CD4-positive, alpha-beta T cell treated with Interleukin-17A for 4 hours (primary cell): ENCODE data around the gene C2CD4D.

Experiments
- DNase-seq: peaks from one replicate; pipeline ENCODE4 v3.0.0-alpha.2; 2020; ENCODE audit warnings: mixed read lengths

C2CD4D gene

DNA sequence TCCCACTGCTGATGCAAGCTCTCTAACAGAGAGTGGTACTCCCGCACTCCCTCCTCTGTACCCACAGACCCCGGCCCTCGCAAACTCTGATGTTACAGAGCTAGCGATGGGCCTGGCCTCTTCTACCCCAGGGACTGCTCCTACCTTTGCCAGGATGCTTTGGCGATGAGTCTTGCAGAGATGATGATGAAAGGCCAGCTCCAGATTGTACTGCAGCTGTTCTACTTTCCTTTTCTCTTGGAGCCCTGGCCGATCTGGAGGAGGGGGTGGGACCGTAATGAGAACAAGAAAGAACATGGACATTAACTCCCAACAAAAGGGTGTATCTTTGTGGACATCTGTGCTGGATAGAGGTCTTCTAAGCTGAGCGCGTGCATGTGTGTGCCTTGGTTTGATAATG is 28.4 kb downstream of the C2CD4D start:
- DNase-seq: no peak

DNA sequence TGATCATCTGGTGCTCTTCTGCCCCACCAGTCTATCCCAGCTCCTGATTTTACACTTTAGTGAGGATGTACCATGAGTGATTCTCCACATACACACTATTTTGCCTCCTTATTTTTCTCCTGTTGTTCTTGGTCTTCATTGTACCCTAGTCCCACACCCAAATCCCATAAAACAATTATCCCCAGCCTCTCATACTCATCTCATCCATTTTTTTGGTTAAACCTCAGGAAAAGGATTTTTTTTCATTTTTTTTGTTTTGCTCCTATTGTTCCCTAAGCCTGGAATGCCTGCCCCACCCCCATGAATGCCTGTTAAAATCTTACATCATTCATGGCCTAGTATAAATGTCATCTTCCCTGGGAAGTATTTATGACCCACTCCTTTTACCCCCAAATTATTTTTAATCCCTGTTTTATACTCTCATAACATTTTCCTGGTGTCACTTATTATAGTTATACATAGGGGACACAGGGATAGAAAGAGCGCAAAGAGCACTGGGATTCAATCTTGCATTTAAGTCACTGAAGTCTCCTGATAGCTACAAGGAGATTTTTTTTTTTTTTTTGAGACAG is 29.5 kb downstream of the C2CD4D start:
- no peak for DNase-seq

DNA sequence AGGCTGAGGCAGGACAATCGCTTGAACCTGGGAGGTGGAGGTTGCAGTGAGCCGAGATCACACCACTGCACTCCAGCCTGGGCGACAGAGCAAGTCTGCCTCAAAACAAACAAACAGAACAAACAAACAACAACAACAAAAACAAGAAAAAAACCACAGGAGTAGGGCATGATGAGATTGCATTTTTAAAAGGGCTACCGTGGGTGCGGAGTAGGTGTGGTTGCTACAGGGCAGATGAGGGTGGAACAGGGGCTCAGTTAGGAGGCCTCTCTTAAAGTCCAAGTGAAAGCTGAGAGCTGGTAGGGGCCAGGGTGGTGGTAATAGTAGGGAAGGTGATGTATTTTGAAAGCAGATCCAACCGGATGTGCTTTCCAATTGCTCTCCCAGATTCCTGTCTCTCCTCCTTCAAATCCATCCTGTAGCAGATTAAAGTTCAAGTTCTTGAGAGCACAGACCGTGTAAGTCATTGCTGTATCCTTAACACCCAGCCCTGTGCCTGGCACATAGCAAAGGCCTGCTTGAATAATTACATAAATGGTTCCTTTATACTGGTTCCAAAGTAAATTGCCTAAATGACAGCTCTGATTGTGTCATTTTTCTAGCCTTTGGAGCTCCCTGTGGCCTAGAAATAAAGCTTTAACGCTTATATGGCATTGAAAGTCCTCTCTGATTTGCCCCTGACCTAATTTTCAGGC is 30.2 kb downstream of the C2CD4D start:
- no peak for DNase-seq

DNA sequence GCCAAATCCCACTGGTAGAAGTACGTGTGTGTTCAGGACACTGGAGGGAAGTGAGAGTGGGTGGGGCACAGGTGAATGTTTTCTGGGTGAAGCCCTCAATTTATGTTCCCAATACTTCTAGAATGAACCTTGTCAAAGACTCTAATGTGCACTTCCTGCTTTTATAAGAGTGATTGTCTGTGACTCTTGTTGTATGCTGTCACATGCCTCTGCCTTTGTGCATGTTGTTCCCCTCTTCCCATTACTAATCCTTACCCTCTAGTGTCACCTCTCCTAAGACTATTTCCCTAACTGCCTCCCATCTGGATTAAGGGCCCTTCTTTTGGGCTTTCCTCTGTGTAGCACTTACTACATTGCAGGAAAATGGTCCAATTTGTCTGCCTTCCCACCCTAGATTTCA is 31.9 kb downstream of the C2CD4D start:
- DNase-seq: no peak

DNA sequence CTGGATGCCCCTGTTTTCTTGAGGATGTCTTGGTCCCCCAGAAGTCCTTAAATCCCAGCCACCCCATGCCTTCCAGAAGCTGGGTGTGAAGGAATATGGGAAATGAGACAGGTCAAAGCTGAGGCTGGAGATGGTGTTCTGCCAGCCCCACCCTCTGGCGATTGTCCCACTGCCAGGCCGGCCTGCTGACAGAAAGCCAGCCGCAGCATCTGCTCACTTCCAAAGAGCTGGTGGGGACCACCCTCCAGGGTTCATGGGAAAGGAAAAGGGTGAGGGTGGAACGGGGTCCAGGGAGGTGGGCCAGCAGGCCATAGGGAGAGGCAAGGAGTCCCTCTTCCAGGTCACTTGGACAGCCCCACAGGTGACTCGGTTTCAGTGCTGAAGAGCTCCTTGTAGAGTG is 32.5 kb downstream of the C2CD4D start:
- DNase-seq: no peak

DNA sequence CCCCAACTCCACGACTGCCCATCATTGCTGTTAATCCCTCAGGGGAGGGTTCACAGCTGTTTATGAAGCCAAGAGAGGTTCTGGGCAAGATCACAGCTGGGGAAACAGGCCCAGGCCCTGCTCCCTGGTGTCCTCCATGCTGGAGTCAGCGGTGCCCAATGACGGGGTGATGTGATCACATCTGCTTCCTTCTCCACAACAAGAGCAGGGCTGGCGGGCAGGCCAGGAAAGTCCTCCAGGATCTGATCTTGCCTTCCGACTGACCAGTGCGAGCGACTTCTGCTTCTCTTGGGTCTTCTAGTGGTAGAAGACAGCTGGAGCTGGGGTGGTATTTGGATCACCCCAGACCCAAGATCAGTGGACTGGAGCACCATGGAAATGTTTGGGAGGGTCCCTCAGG is 33.5 kb downstream of the C2CD4D start:
- no peak for DNase-seq

DNA sequence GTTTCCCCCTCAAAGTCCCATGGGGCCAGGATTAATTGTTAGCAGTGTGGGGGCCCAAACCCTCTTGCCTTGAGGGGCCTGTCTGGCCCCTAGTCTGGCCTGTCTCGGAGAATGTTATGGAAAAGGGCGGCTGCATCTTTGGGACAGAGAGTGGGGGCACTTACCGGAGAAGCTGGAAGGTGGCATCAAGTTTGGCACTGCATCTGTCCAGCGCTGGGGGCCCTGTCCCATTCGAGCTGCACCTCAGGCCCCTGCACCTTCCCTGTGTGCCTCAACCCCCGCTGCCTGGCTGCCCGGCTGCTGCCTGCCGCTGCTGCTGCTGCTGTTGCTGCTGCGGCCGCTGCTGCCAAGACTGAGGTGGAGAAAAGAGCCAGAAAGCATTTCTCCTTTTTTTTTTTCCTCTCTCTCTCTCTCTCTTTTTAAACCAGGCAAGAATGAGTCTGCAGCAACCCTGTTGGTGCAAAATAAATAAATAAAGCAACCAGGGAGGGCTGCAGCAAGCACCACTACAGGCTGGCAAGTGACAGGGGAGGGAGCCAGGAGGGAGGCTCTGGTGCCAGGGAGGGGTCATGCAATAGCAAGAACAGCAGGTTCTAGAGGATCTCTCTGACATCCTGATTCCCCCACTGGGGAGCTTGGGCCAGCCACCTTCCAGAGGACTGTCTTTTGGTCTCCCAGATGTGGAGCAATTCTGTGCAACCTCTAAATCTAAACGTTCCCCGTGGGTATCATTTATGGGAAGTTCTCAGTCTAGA is 34.4 kb downstream of the C2CD4D start, which contains the start of gene LINGO4:
Gene LINGO4 (minus strand): TSS at position 354 of the 755 bp plus-strand sequence. CDS start 2,715 bp downstream, outside the sequence.
- no peak for DNase-seq

DNA sequence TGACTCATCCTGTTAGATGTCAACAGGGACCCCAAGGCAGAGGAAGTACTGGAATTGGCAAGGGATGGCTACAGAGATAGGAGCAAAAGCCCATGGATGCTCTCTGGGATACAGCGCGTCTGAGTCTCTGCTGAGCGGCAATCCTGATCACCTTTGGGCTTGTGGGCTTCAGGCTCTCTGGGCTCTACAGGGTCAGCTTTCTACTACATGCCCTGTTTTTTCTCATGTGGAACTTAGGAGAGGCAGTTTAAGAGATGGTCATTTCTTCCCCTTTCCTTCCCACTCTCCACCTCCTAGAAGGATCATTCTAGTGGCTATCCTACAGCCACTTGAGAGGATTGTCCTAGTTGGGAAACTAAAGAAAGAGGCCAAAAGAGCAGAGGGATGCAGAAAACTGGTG is 35.7 kb downstream of the C2CD4D start:
- DNase-seq: no peak

DNA sequence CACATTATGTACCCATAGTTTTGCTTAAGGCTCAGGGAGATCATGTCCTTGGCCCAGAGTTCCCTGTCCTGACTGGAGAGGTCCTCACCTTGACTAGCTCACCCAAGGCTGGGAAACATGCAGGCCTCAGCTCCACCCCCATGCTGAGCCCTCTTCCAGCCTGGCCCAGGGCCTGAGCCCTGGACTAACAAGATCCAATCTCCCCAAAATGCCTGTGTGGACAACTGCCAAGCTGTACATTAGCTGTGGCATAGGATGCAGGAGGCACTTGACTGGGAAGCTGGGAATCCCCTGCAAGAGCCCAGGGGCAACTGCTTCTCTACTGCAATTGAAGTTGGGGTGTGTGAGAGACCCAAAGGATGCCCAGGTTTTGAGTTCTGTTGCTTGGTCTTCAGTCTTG is 36.5 kb downstream of the C2CD4D start:
- no peak for DNase-seq

DNA sequence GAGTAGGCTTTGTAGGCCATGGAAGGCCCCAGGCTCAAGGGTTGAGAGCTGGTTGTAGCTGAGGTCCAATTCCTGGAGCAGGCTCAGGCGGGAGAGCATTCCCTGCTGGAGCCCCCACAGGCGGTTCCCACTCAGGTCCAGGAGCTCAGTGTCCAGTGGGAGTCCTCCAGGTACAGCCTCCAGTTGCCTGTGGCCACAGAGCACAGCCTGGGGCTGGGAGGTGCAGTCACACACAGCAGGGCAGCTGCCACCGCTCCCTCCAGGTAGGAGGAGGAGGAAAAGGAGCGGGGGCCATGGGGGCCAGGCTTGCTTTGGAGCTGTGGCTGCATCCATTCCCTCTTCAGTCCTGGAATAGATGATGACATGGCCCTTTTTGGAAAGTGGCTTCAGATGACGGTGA is 37.2 kb downstream of the C2CD4D start:
- DNase-seq: no peak

DNA sequence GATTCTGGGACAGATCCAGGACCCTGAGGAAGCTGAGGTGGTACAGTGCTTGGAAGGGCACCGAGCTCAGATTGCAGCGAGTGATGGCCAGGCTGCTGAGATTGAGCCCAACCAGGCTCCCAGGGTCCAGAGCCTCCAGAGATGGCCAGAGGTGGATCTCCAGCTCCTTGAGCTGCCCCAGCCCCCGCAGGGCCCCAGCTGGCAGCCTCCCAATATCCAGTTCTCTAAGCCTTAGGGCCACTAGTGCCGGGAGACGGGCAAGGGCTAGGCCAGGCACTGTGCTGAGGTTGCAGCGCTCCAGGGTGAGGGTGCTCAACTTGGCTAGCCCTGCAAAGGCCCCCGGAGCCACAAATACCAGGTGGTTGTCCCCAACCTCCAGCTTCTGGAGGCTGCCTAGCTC is 37.8 kb downstream of the C2CD4D start:
- no peak for DNase-seq

DNA sequence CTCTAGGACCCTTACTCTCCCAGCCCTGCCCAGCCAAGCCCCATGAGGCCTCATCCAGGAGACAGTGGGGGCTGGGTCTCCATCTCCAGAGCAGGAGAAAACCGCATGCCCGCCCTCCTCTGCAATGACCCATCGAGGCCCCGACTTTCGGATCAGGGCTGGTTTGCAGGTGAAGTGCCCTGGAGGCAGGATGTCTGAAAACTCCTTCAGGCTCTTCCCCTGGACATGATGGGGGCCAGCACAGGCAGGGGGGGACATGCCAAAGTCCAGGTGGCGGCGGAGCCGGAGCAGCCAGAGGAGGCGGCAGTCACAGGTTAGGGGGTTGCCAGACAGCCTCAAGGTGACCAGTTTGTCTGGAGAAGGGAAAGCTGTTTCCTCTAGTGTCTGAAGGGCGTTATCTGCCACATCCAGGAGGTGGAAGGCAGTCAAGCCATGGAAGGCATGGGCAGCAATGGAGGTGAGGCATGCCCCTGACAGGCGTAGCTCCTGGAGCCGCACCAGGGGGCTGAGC is 38.3 kb downstream of the C2CD4D start:
- DNase-seq: no peak

DNA sequence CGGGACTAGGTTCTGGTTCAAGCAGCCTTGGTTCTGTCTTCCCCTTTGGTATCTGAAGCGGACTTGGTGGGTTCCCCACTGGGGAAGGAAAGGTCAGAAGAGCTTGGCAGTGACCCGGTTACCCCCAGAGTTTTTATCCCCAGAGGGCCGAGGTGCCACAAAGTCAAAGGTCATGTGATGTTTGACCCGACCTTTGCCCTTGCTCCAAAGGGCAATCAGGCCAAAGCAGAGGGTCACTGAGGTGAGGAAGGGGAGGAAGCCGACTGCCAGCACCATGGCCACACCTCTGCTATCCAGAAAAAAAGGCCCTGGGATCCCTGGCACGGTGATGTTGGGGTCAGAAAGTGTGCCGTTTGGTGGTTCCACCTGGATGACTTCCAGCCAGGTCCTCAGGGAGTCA is 38.8 kb downstream of the C2CD4D start:
- no peak for DNase-seq

DNA sequence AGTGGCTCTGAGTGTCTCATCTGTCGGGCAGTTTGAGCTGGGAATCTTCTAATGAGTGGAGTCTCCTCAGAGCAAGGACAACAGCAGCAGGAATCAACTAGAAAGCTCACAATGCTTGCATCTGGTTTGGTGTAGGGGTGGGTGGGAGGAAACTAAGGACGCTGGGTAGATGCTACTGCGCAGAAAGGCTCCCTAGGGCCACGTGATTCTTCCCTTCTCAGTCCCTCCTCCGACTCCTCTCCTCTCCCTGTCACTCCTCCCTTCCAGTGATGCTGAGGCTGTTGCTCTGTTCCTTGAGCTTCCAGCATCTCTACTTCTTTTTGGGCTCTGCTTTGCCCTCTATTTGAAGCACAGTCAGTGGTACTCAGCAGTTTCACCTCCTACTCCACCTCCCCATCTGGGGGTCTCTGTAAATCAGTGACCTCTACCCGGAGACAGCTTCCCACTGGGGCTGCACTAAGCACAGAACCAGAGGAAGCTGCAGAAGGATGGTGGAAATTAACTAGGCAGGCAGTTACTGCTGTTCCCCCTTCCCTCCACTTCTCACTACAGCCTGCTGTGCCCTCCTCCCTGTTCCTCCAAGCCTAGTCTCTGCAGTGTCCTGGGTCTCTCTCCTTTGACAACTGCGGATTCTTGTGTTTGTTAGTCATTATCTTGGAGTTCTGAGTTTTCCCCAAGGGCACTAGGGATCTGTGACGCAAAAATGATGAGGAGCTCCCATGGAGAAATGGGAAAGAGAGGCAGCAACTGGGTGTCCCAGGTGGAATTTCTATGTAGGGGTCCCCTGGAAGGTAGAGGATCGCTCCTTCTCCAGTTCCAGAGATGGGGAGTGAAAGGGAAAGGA is 40.2 kb downstream of the C2CD4D start:
- DNase-seq: no peak

DNA sequence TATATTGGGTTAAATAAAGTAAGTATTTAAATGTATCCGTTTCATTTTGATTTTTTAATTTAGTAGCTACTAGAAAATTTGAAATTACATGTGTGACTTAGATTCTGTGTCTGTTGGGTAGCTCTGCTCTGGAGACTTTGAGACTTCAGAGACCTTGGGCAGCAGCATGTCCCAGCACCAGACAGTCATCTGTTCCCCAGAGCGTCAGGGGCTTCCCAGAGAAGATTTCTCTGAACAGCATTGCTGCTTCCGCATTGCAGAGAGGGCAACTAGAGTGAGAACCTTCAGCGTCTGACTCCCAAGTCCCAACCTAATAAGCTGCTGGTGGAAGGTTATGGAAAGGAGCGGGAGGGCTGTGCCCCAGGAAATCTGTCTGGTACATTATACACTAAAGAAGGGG is 41.0 kb downstream of the C2CD4D start:
- DNase-seq: no peak

DNA sequence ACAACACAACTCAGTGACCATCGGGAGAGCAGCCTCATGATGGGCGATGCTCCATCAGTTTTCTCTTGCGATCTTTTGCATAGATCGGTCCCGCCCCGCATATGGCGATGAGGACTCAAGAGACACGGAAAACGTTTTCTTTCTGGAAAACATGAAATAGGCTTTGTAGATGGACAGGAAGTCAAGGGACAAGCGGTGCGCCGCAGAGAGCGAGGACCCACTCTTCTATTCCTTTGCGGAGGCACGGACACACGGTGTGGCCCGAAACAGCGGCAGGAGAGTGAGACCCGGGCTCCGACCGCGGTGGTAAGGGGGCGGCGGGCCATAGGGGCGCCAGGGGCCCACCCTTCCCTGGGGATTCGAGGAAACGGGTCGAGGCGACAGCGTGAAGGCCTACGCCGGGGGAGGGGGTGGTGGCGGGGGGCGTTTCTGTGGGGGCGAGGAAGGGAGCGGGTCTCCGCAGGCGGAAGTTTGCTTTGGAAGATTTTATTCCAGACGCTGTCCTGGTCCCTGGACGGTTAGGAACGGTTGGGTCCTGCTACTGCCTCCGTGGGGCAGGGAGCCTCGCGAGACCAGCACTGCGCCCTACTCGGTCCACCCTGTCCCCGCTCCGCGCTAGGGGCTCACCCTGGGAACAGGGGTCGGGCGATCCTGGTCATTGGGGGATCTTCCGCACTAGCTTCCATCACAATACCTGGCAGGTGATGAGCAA is 48.5 kb downstream of the C2CD4D start:
- DNase-seq: peak; percentile 7

DNA sequence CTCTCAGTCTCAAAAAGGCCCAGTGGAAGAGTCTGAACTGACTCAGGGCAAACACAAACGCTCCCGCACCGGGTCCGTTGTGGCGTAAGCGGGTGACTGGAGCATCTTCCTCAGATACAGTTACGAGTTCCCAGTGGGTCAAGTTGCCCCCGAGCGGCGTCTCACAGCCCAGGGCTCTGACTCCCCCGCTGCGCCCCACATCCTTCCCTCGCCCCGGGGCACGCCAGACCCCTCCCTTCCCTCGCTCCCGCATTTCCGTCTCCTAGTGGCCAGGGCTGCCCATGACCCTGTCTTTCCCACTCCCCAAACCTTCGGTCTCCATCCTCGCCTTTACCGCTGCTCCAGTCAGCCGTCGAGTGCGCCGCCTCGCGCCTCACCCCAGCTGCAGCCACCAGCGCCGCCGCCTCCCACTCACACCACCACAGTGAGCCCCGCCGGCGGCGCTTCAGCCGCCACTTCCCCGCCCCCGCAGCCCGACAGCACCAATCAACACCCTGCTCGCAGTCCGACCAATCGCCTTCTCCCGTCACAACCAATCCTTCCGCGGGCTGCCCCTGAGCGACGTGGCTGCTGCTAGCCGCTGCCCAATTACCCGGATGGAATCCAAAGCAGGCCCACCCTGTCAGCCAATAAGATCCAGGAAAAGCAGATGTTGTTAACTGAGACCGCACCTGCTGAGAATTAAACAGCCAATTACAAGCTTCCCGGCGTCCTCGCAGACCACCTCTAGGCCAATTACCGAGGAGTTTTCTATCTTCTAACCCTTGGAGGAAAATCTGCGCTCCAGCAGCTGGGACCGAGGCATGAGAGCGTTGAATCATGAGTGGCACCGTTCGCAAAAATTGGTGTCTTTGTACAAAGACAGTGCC is 49.3 kb downstream of the C2CD4D start, which contains the start of gene TDRKH:
Gene TDRKH (minus strand): TSS at position 430 of the 869 bp plus-strand sequence. CDS start 7,478 bp downstream, outside the sequence.
- peak; percentile 98 for DNase-seq
